Measurements from ENCODE around the gene AXIN1. TPM values are rescaled to one million over a fixed set of nuclear protein-coding genes. Genes with fewer than 3 reads are reported as not detected.

The AXIN1 gene
- total and polyA plus RNA-seq, 2 of the 8 experiments (the other 6 are each of a cell fraction or from before 2014, with no cell fraction given), result 12.5 to 41.9 TPM

DNA sequence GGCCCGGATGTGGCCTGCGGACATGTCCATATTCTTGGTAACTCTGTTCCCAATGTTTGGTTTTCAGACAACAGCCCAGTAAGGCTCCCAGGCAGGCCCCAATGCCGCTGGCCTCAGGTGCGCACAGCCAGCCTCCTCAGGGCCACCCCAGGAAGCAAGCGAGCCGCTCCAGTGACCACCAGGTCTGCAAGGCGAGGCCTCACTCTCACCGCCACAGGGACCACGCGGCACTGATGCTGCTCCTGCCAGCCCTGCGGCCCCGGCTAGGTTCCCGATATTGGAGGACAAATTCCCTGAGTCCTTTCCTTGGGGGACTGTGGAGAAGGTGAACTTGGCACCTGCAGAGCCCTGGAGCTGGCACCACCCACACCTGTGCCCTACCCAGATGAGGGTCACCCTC is 50.6 kb downstream of the AXIN1 start (continued):
- TF ChIP-seq CHD1 (IDR thresholded peaks at IDR 0.05; ENCODE audit: low read depth, low read length), result no peak
- TF ChIP-seq CTCF (IDR thresholded peaks at IDR 0.05; ENCODE audit: control extremely low read depth in 1 of 3, insufficient read depth in 1 of 3, low read depth in 1 of 3, low read length in 3 of 3), result no peak
